Loucy (cell line): ENCODE results near the gene APLN.

Experiments
- H2AFZ ChIP-seq: fragments of 200-600 bp; sonication (generic); 2 replicates; pipeline ENCODE4 v1.6.0; 2016; ENCODE audit warnings: antibody characterized with exemption, mild to moderate bottlenecking, low read length, moderate library complexity
- H3F3A ChIP-seq: fragments of 200-600 bp; 2 replicates; pipeline ENCODE4 v1.6.0; 2016; ENCODE audit warnings: antibody characterized with exemption, low read depth, mild to moderate bottlenecking
- H3K27me3 ChIP-seq: fragments of 200-600 bp; sonication (generic); 2 replicates; pipeline ENCODE4 v1.6.1; 2014; ENCODE audit warnings: low read length, mild to moderate bottlenecking; ENCODE audit not compliant: insufficient read depth, poor library complexity, severe bottlenecking
- H3K36me3 ChIP-seq: fragments of 200-600 bp; sonication (generic); 2 replicates; pipeline ENCODE4 v1.6.1; 2016; ENCODE audit warnings: low read length; ENCODE audit not compliant: insufficient read depth
- H3K4me1 ChIP-seq: fragments of 200-600 bp; sonication (generic); 2 replicates; pipeline ENCODE4 v1.5.1; 2014; ENCODE audit warnings: low read length, mild to moderate bottlenecking; ENCODE audit not compliant: insufficient read depth, poor library complexity, severe bottlenecking
- H3K4me2 ChIP-seq: fragments of 200-600 bp; sonication (generic); 2 replicates; pipeline ENCODE4 v1.6.0; 2014; ENCODE audit warnings: antibody characterized with exemption, low read length, low read depth, mild to moderate bottlenecking; ENCODE audit not compliant: poor library complexity, severe bottlenecking
- H3K4me3 ChIP-seq: fragments of 200-600 bp; sonication (generic); 2 replicates; pipeline ENCODE4 v1.5.1; 2014; ENCODE audit warnings: low read length, mild to moderate bottlenecking, mixed read lengths; ENCODE audit not compliant: poor library complexity, severe bottlenecking
- H3K79me2 ChIP-seq: fragments of 200-600 bp; sonication (generic); 2 replicates; pipeline ENCODE4 v1.6.1; 2014; ENCODE audit warnings: low read length; ENCODE audit not compliant: insufficient read depth
- H3K9ac ChIP-seq: fragments of 200-600 bp; sonication (generic); 2 replicates; pipeline ENCODE4 v1.6.0; 2014; ENCODE audit warnings: mild to moderate bottlenecking, low read depth, low read length, moderate library complexity; ENCODE audit not compliant: poor library complexity, severe bottlenecking
- H3K9me2 ChIP-seq: fragments of 200-600 bp; sonication (generic); replicated peaks from 2 replicates; pipeline ENCODE4 v1.6.1; 2016; ENCODE audit warnings: low read depth, low read length, mixed read lengths
- H3K9me3 ChIP-seq: fragments of 200-600 bp; sonication (generic); 2 replicates; pipeline ENCODE4 v1.6.1; 2014; ENCODE audit warnings: mild to moderate bottlenecking, antibody characterized with exemption, low read length, low read depth; ENCODE audit not compliant: insufficient read depth
- H4K20me1 ChIP-seq: fragments of 200-600 bp; sonication (generic); 2 replicates; pipeline ENCODE4 v1.6.0; 2014; ENCODE audit warnings: antibody characterized with exemption, low read length, mild to moderate bottlenecking; ENCODE audit not compliant: insufficient read depth, poor library complexity, severe bottlenecking
- EZH2phosphoT487 ChIP-seq: fragments of 200-600 bp; IDR thresholded peaks from 2 replicates; pipeline ENCODE4 v1.6.1; 2018; ENCODE audit warnings: antibody characterized with exemption, mild to moderate bottlenecking, moderate library complexity, borderline replicate concordance
- TF ChIP-seq, protein P1 (sequence below): fragments of 200-600 bp; sonication (generic); conservative IDR thresholded peaks from 2 replicates; pipeline ENCODE4 v1.5.1; 2014; ENCODE audit warnings: mild to moderate bottlenecking, antibody characterized with exemption, low read length

Gene APLN

DNA sequence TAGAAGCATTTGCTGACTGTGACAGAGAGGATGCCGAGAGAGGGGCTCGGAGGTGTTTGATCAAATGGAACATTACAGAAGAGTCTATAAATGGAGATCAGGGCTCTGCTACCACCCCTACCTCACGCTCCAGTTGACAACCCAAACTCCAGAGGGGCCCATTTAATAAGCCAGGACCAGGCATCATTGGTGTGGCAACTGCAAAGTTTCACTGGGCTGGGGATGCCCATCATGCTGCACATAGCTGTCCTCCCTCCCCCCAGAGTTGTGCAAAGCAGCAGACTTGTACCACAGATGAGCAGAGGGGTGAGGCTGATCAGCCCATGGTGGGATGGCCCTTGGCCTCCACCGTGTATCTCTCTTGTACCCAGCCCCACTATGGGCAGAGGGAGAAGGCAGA is 45.8 kb upstream of the APLN start:
- H3K4me2 ChIP-seq, result no peak overlapping the region
- H3K9me2 ChIP-seq, result no peaks in the 10 kb centered on the region
- no peaks in the 10 kb centered on the region for H3K4me1 ChIP-seq
- H2AFZ ChIP-seq, result no peak overlapping the region
- TF ChIP-seq, protein P1, sequence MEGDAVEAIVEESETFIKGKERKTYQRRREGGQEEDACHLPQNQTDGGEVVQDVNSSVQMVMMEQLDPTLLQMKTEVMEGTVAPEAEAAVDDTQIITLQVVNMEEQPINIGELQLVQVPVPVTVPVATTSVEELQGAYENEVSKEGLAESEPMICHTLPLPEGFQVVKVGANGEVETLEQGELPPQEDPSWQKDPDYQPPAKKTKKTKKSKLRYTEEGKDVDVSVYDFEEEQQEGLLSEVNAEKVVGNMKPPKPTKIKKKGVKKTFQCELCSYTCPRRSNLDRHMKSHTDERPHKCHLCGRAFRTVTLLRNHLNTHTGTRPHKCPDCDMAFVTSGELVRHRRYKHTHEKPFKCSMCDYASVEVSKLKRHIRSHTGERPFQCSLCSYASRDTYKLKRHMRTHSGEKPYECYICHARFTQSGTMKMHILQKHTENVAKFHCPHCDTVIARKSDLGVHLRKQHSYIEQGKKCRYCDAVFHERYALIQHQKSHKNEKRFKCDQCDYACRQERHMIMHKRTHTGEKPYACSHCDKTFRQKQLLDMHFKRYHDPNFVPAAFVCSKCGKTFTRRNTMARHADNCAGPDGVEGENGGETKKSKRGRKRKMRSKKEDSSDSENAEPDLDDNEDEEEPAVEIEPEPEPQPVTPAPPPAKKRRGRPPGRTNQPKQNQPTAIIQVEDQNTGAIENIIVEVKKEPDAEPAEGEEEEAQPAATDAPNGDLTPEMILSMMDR, result no peak
- TF ChIP-seq EZH2phosphoT487, result no peak
- no peaks in the 10 kb centered on the region for H4K20me1 ChIP-seq
- no peaks in the 10 kb centered on the region for H3K27me3 ChIP-seq
- no peaks in the 10 kb centered on the region for H3K9me3 ChIP-seq
- H3F3A ChIP-seq, result no peaks in the 10 kb centered on the region
- no peak overlapping the region for H3K9ac ChIP-seq
- no peak overlapping the region for H3K4me3 ChIP-seq
- H3K79me2 ChIP-seq, result no peaks in the 10 kb centered on the region
- H3K36me3 ChIP-seq, result no peaks in the 10 kb centered on the region

DNA sequence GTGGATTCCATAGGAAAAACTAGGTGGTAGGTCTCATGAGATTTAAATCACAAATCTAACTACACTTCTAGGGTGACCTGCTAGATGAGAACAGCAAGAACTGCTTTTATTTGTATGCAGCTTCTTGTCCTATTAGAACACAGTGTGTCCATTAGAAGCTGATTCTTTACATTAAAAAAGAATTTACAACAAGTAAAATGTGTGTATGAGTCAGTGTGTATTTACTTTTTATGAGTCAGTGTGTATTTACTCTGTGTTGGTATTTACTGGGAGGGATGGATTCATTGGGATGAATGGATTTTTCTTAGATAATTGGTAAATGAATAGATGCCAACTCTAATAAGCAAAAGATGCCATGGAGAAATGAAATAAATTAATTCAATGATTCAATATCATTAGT is 43.4 kb upstream of the APLN start:
- no peaks in the 10 kb centered on the region for H3F3A ChIP-seq
- H2AFZ ChIP-seq, result no peak overlapping the region
- no peak overlapping the region for H3K4me2 ChIP-seq
- H3K4me3 ChIP-seq, result no peak overlapping the region
- TF ChIP-seq, protein P1, result no peak
- TF ChIP-seq EZH2phosphoT487, result no peak
- no peaks in the 10 kb centered on the region for H3K4me1 ChIP-seq
- H3K9me2 ChIP-seq, result no peaks in the 10 kb centered on the region
- H3K9ac ChIP-seq, result no peak overlapping the region
- H3K27me3 ChIP-seq, result no peaks in the 10 kb centered on the region
- H3K79me2 ChIP-seq, result no peaks in the 10 kb centered on the region
- H4K20me1 ChIP-seq, result no peaks in the 10 kb centered on the region
- H3K36me3 ChIP-seq, result no peaks in the 10 kb centered on the region
- H3K9me3 ChIP-seq, result no peaks in the 10 kb centered on the region

DNA sequence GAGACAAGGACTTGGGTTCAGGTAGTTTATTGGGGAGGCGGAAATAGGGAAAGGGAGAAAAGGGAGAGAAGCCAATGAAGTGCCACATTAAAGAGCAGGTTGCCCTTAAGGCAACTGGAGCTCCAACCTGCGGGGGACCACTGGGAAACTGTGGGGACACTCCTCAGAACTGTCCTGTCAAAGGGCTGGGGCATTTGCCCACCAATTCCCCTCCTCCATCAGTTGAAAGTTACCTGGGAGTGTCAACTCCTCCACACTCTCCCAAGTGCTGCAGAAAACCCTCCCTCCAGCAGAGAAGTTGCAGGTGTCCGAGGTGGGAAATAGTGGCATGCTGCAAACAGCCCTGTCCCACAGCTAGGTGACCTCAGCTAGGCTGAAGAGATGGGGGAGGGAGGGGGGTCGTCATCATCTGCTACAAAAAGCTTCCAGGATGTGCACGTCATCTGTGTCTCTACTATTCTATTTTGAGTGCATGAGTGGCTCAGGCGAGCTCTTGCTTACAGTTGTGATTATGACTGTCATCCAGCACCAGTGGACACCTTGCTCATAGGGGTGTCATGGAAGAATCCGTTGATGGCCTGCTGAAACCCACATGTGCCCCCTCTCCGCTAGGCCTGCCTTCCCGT is 42.6 kb upstream of the APLN start:
- Histone ChIP-seq H3K9me2 (no peaks in the 10 kb centered on the region), H3K9me3 (no peaks in the 10 kb centered on the region), H3K36me3 (no peaks in the 10 kb centered on the region), H3F3A (no peaks in the 10 kb centered on the region), H3K9ac (no peak overlapping the region), H2AFZ (no peak overlapping the region), H3K79me2 (no peaks in the 10 kb centered on the region), H3K27me3 (no peaks in the 10 kb centered on the region), H4K20me1 (no peaks in the 10 kb centered on the region), H3K4me1 (no peaks in the 10 kb centered on the region), H3K4me2 (no peak overlapping the region), H3K4me3 (no peak overlapping the region)
- TF ChIP-seq, protein P1, result no peak
- TF ChIP-seq EZH2phosphoT487, result no peak
